Retinal pigment epithelial cell (primary cell): ENCODE measurements around the gene SCLY.

Experiments used
- DNase-seq: peaks from one replicate; pipeline ENCODE4 v3.0.0-alpha.2; 2010; ENCODE audit warnings: low read depth
- H3K4me3 ChIP-seq: 2 replicates; pipeline ENCODE4 v1.5.1; 2011; ENCODE audit warnings: mild to moderate bottlenecking, low read length, control low read depth, moderate library complexity
- CTCF ChIP-seq: conservative IDR thresholded peaks from 2 replicates; pipeline ENCODE4 v1.5.1; 2011; ENCODE audit warnings: low read depth, low read length, control low read depth, inconsistent platforms

SCLY gene

GRCh38 chr2:238129166-238130010, 68.6 kb downstream of the SCLY start:
- no peak overlapping the region for H3K4me3 ChIP-seq
- TF ChIP-seq CTCF: no peak
- no peak for DNase-seq

GRCh38 chr2:238130111-238130695, 69.4 kb downstream of the SCLY start:
- no peak for DNase-seq
- H3K4me3 ChIP-seq: no peak overlapping the region
- TF ChIP-seq CTCF: no peak

GRCh38 chr2:238130696-238131628, 70.2 kb downstream of the SCLY start:
- DNase-seq: no peak
- H3K4me3 ChIP-seq: no peak overlapping the region
- no peak for TF ChIP-seq CTCF

- H3K4me3 ChIP-seq: no peak overlapping the region
- TF ChIP-seq CTCF: no peak
- DNase-seq: no peak
Measured at GRCh38 chr2:238131761-238132462, 71.1 kb downstream of the SCLY start.

GRCh38 chr2:238132463-238133450, 72.0 kb downstream of the SCLY start:
- H3K4me3 ChIP-seq: no peak overlapping the region
- no peak for TF ChIP-seq CTCF
- DNase-seq: no peak
